ENCODE results near the gene AKAP10. TPM values are rescaled to one million over a fixed set of nuclear protein-coding genes. Genes with fewer than 3 reads are reported as not detected.

AKAP10 gene
- total and polyA plus RNA-seq, 5 donors = 6.2 to 23.1 (median 17.7) TPM

DNA sequence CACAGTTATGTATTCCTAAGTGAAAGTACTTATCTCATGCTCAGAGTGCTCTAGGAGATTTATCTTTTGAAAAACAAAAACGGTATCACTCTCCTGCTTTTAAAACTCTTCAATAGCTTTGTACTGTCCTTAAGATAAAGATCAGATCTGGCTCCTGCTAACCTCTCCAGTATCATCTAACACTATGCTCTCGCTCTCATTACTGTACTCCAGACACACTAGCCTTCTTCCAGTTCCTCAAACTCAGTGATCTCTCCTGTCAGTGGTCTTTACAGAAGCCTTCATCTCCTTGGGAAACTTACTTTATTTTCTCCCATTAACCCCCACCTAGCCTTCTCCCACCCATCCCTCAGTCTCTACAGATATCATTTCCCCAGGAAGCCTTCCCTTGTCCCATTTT lies 120.0 kb downstream of the AKAP10 start:
- DNase-seq (no peak), ATAC-seq (no peak)
- Histone ChIP-seq H3K27me3 (ENCODE audit: control insufficient read depth, insufficient read depth) (no peaks in the 10 kb centered on the region), H3K4me3 (ENCODE audit: low read length) (no peak overlapping the region), H3K9me3 (ENCODE audit: control insufficient read depth, low read length) (no peaks in the 10 kb centered on the region), H3K27ac (ENCODE audit: low read length) (no peak overlapping the region), H3K4me1 (ENCODE audit: control insufficient read depth, insufficient read depth, low read length) (no peaks in the 10 kb centered on the region)
- intact Hi-C loops (cut with DNase I) = no loop called here
- 62% methylated on average over 2 of the region's 2 CpGs for WGBS

Other genes starting within 250 kb of the AKAP10 start
- under 1 TPM; 0.20 to 0.50 (median 0.23) TPM for gene ALDH3A1, start 229.5 kb downstream of the AKAP10 start, total RNA-seq
- 0.09 TPM for gene ALDH3A1, start 229.5 kb downstream of the AKAP10 start, polyA plus RNA-seq
- 10 to 100 TPM; 13.8 to 16.9 (median 15.8) TPM for gene ULK2, start 109.9 kb downstream of the AKAP10 start, total RNA-seq
- 5.8 TPM for gene ULK2, start 109.9 kb downstream of the AKAP10 start, polyA plus RNA-seq
- 1 to 10 TPM; 7.8 to 9.7 (median 8.5) TPM for gene SPECC1, start 31.5 kb upstream of the AKAP10 start, total RNA-seq
- 3.1 TPM for gene SPECC1, start 31.5 kb upstream of the AKAP10 start, polyA plus RNA-seq

All from right cardiac atrium (tissue), 5 donors.